NB4 (cell line): Measurements from ENCODE around the gene ATP5F1E.

Source experiments
- POLR2A ChIP-seq: IDR thresholded peaks from 2 replicates; pipeline ENCODE4 v1.6.1; 2011; ENCODE audit warnings: mild to moderate bottlenecking; ENCODE audit not compliant: insufficient read length; ENCODE audit errors: extremely low read depth
- TF ChIP-seq, protein P1 (sequence below): IDR thresholded peaks from one replicate; pipeline ENCODE4 v1.5.1; 2012; ENCODE audit warnings: low read depth, low read length

DNA sequence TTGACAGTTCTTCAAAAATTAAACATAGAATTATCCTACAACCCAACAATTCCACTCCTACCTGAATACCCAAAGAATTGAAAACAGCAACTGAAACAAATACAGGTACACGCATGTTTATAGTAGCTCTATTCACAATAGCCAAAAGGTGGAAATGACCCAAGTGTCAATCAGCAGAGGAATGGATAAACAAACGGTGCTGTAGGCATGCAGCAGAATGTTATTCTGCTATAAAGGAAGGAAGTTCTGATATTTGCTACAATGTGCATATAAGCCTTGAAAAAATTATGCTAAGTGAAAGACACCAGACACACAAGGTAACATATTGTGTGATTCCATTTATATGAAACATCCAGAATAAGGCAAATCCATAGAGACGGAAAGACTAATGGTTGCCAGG is 48.9 kb upstream of the ATP5F1E start:
- TF ChIP-seq, protein P1, sequence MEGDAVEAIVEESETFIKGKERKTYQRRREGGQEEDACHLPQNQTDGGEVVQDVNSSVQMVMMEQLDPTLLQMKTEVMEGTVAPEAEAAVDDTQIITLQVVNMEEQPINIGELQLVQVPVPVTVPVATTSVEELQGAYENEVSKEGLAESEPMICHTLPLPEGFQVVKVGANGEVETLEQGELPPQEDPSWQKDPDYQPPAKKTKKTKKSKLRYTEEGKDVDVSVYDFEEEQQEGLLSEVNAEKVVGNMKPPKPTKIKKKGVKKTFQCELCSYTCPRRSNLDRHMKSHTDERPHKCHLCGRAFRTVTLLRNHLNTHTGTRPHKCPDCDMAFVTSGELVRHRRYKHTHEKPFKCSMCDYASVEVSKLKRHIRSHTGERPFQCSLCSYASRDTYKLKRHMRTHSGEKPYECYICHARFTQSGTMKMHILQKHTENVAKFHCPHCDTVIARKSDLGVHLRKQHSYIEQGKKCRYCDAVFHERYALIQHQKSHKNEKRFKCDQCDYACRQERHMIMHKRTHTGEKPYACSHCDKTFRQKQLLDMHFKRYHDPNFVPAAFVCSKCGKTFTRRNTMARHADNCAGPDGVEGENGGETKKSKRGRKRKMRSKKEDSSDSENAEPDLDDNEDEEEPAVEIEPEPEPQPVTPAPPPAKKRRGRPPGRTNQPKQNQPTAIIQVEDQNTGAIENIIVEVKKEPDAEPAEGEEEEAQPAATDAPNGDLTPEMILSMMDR = no peak
- no peak for TF ChIP-seq POLR2A
